ENCODE data around the gene COL23A1.

The COL23A1 gene

GRCh38 chr5:178454821-178455479 is 135.2 kb downstream of the COL23A1 start:
- no peak for DNase-seq

DNA sequence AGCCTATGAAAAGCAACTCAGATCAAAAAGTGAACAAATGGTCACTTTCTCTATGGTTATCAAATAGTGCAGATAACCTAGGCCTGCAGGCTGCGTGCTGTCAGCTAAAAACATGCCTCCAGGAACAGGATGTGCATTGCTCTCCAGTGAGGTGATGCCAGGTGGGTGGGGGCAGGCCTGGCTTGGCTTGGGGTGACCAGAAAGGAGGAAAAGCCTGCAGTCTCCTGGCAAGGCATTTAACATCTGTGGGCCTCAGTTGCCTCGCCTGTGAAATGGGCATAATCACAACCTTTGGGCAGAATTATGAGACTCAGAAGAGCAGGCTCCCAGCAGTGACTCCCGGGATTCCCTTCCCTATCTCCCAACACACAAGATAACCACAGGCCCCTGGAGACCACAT is 135.9 kb downstream of the COL23A1 start:
- DNase-seq, result no peak

DNA sequence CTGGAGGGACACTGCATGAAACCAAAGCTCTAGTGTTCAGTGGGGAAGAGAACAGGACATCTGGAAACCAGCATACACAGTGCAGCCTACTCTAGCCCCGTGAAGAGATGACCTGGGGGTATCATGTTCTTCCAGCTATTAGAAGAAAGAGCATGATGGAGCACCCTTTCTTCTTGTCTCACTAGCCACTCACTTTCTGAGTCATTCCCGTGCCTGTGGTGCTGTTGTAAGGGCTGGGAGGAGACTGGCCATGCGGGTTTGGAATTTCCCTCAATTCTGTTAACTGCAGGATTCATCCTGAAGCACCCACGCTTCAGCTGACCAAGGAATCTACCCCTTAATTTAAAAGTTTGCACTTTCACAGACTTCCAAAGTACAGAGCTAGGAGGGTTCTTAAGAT is 137.0 kb downstream of the COL23A1 start:
- DNase-seq, result no peak

- DNase-seq, result no peak
These were observed 139.8 kb downstream of the COL23A1 start for GRCh38 chr5:178450121-178451028.

DNA sequence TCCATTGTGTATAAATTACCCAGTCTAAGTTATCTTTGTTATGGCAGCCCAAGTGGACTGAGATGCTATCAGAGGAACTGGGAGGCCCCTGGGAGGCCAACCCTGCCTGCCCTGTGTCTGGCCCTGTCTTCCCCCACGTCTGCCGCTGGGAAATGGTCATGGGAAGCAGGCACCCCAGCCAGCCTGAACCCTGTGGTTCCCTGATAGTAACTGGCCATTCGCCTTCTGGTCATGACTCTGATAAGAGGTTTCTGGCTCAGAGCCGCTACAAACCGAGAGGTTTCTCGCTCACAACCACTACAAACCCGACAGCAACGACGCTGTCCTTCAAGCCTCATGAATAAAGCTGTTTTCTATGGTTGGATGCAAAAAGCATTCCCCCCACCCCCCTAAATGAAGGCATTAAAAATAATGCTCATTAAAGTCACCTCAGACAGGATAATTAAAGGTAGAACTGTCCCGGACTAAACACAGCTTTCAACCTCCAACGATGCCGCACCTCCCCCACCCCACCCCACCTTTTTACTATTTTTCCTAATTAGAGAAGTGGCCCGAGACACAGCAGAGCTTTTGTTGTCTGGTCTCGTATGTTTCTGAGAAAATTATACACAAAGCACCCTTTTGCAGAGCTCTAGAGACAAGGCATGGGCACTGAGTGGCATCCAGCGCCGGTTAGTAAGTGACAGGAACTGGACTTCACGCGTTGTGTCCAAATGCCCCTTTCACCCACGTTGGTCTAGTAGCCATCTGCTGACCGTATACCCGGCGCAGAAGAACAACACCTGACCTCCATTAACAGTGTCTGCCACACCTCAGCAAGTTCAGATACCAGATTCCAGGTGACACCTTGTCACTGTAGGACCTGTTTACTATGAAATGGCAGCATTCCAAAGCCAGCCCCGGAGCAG is 140.8 kb downstream of the COL23A1 start:
- no peak for DNase-seq

- no peak for DNase-seq
These were observed 144.7 kb downstream of the COL23A1 start for GRCh38 chr5:178445534-178445933.

- DNase-seq, result no peak
These were observed 147.6 kb downstream of the COL23A1 start for GRCh38 chr5:178442405-178443257.

GRCh38 chr5:178441486-178442270 is 148.5 kb downstream of the COL23A1 start:
- DNase-seq, result no peak

- no peak for DNase-seq
These were observed 150.0 kb downstream of the COL23A1 start for GRCh38 chr5:178440181-178440580.

- DNase-seq, result no peak
These were observed 150.6 kb downstream of the COL23A1 start for GRCh38 chr5:178439493-178440180.

DNA sequence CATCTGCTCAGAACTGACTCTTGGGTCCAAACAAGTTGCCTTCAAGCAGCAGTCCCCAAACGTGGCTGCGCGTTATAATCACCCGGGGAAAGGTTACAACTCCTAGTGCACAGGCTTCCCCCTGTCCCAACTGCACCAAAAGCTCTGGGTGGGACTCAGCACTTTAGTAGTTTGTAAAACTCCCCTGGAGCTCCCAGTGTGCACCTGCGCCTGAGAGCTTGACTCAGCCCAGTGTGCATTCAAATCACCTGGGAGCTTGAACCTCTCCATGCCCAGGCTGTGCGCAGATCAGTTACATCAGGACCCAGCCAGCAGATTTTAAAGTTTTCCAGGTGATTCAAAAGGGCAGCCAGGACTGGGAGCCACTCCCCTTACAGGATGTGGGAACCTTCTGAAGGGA is 151.4 kb downstream of the COL23A1 start:
- DNase-seq, result no peak

DNA sequence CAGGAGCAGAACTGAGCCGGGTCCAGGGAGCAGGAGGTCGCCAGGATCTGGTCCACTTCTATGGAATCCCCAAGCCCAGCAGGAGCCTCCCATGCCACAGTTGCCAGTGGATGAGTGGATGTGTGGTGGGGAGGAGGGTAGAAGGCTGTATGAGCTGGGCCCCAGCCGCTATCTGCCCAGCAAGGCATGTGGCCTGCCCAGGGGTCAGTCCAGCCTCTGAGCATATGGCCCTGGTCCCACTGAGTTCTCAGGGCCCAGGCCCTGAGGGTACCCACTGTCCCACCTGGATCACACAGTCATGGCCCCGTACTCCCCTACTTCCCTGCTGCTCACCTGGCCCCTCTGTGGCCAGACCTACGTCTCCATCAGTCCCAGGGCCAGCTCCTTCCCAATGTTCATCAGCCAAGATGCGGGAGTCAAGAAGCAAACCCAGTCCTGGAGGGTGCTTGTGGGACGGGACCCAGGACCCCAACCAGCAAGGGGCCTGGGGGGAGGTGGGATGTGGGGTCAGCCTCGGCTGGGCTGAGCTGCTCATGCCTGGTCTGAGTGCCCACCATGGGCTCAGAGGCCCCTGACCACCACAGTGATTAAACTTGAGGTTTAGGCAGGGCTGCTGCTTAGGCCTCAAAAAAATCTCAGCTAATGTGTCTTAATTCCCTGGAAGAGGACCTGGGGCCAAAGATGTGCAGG is 152.7 kb downstream of the COL23A1 start:
- DNase-seq, result no peak

DNA sequence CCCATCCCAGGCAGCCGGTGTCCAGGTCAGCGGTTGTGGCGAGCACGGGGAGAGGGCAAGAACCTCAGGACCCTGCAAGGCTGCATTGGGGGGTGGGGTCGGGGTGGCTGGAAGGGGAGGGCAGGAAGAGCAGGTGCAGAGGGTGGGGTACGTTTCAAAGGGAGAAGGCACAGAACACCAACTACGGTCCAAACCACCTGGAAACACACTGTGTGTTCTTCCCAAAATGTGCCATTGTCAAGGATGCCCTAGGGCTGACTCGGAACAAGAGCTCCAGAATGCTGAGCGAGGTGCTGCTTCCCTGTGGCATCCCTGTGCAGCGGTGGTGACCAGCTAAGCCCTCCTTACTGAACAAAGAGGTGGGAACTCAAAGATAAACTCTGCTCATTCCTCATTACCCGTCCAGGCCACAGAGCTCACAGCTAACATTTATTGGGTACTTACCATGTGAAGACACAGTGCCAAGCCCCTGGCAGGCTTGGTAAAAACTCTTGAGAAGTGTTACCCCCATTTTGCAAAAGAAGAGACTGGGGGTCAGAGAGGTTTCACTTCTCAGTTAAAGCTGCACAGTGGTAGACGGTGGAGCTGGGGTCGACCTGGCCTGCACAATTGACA is 153.8 kb downstream of the COL23A1 start:
- DNase-seq, result no peak

DNA sequence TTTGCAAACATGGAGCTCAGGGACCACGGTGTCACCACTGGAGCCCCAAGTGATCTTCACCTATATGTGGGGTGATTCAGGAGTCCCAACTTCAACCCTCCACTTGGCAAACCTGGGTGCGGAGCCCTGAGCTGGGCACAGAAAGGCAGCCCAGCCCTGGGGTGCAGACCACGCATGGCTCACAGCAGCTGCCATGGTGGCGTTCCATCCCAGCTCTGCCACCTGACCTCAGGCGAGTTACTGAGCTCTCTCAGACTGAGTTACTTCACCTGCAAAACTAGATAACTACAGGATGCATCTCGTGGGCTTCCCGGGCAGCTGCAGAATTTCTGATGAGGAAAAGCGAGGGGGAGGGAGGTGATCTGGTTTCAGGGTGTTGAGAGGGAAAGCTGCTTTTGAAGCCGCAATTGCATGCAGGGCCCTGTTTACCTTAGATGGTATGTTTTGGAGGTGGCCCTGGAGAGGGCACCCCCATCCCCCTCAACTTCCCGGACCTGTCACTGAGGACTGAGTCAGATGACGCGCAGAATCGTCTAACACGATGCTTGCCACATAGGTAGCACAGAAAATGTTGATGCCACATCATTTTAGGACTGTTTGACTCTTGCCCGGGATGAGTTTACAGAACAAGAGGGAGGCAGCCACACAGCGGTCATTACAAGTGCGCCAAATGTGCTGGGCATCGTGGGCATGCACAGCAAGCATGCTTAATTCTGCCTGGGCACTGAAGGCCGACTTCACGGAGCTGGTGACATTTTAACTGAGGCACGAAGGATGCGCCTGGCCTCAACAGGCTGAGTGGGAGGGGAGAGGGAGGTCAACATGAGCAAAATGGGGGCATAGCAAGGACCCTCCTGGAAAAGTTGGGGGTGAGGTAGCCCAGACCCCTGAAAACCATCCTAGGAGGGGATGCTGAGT is 154.6 kb downstream of the COL23A1 start:
- no peak for DNase-seq

GRCh38 chr5:178434851-178435250 is 155.3 kb downstream of the COL23A1 start:
- no peak for DNase-seq

DNA sequence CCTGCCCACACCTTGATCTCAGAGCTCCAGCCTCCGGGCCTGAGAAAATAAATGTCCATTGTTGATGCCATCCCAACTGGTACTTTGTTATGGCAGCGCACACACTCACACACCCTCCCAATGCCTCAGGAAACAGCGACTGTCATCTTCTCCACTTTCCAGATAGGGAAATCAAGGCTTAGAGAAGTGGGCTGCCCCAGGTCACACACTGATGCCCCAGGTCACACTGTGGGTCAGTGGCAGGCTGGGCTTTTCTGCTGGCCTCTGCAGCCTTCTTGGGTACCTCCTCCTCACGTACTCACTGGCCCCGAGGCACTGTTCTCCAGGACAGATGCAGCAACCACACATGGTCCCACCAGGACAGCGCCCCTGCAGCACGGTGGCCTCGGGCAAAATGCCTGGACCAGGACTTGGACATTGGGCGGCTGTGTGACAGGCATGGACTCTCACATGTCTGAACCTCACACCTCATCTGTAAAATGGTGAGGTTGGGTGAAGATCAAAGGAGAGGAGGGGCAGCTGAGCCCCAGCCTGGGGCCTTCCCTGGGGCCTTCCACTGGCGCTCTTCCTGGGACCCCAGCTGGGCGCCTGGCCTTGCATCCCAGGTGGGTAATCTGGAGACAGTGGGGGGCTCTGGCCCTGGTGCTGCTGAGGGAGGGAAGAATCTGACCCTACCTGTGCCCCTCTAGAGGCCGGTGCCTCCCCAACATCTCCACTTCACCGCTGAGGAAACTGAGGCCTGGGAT is 156.0 kb downstream of the COL23A1 start:
- DNase-seq, result no peak

DNA sequence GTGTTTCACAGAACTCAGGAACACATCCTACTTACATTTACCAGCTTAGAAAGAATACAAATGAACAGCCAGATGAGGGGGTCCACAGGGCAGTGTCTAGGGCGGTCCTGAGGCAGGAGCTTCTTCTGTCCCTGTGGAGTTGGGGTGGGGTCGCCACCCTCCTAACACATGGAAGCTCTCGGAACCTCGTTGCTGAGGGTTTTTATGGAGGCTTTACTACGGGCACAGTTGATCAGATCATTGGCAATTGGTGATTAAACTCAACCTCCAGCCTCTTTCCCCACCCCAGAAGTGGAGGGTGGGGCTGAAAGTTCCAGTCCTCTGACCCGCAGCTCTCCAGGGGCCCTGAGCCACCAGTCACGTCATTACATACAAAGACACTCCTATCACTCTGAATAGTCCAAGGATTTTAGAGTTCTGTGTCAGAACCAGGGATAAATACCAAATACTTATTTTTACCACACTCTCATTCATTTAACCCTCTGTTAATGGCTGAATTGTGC is 156.9 kb downstream of the COL23A1 start:
- no peak for DNase-seq
